NT2/D1 (cell line): ENCODE results near the gene TEX11.
"Not testable (repeated sequence)": the region's sequence is repeated elsewhere in the genome, so short reads cannot be mapped to it uniquely, and the experiment has no call there.

Experiments used
- DNase-seq: peaks from one replicate; pipeline ENCODE4 v3.0.0-alpha.2; 2011; ENCODE audit warnings: low read depth, low spot score
- H3K27me3 ChIP-seq: 2 replicates; pipeline ENCODE4 v1.6.0; 2011; ENCODE audit warnings: mild to moderate bottlenecking; ENCODE audit not compliant: insufficient read length, insufficient read depth
- H3K36me3 ChIP-seq: 2 replicates; pipeline ENCODE4 v1.6.1; 2011; ENCODE audit warnings: mild to moderate bottlenecking, low read length, mixed read lengths; ENCODE audit not compliant: insufficient read depth, insufficient read length
- H3K4me1 ChIP-seq: 2 replicates; pipeline ENCODE4 v1.5.1; 2011; ENCODE audit not compliant: insufficient read depth, insufficient read length
- H3K4me3 ChIP-seq: 2 replicates; pipeline ENCODE4 v1.5.1; 2011; ENCODE audit warnings: low read depth; ENCODE audit not compliant: insufficient read length
- H3K9ac ChIP-seq: 2 replicates; pipeline ENCODE4 v1.6.0; 2011; ENCODE audit warnings: low read depth; ENCODE audit not compliant: insufficient read length
- H3K9me3 ChIP-seq: 2 replicates; pipeline ENCODE4 v1.5.1; 2011; ENCODE audit warnings: mild to moderate bottlenecking, low read length; ENCODE audit not compliant: insufficient read depth
- SUZ12 ChIP-seq: IDR thresholded peaks from 2 replicates; pipeline ENCODE4 v1.6.1; 2011; ENCODE audit not compliant: insufficient read length, insufficient read depth; ENCODE audit errors: extremely low read depth
- YY1 ChIP-seq: IDR thresholded peaks from 2 replicates; pipeline ENCODE4 v1.6.1; 2011; ENCODE audit not compliant: insufficient read length, insufficient read depth
- ZNF274 ChIP-seq: IDR thresholded peaks from 2 replicates; pipeline ENCODE4 v1.6.1; 2011; ENCODE audit warnings: mild to moderate bottlenecking, low read depth, low read length

The TEX11 gene

GRCh38 chrX:70592091-70592490 is 316.4 kb downstream of the TEX11 start:
- H3K27me3 ChIP-seq, result no peaks in the 10 kb centered on the region
- H3K9ac ChIP-seq, result no peak overlapping the region
- no peak overlapping the region for H3K4me3 ChIP-seq
- no peak for DNase-seq
- no peak for TF ChIP-seq SUZ12
- no peak for TF ChIP-seq ZNF274
- no peak for TF ChIP-seq YY1
- H3K9me3 ChIP-seq, result peaks cover 2% of the 10 kb centered on the region; the same call in 1 of the 2 replicates
- H3K36me3 ChIP-seq, result no peaks in the 10 kb centered on the region
- no peaks in the 10 kb centered on the region for H3K4me1 ChIP-seq

- H3K4me3 ChIP-seq, H3K36me3 ChIP-seq, H3K9ac ChIP-seq, H3K9me3 ChIP-seq, DNase-seq, H3K27me3 ChIP-seq, H3K4me1 ChIP-seq: not testable (repeated sequence)
Measured at GRCh38 chrX:70587158-70587557, 321.4 kb downstream of the TEX11 start.

GRCh38 chrX:70577442-70577841 is 331.1 kb downstream of the TEX11 start:
- no peak for TF ChIP-seq YY1
- TF ChIP-seq SUZ12, result no peak
- TF ChIP-seq ZNF274, result no peak
- no peaks in the 10 kb centered on the region for H3K36me3 ChIP-seq
- no peak for DNase-seq
- peaks cover 7% of the 10 kb centered on the region; the same call in 1 of the 2 replicates for H3K9me3 ChIP-seq
- no peak overlapping the region for H3K4me3 ChIP-seq
- no peak overlapping the region for H3K9ac ChIP-seq
- no peaks in the 10 kb centered on the region for H3K4me1 ChIP-seq
- H3K27me3 ChIP-seq, result no peaks in the 10 kb centered on the region

- H3K9me3 ChIP-seq, result peaks cover 21% of the 10 kb centered on the region; the same call in 1 of the 2 replicates
- DNase-seq, H3K4me3 ChIP-seq, H3K36me3 ChIP-seq, H3K9ac ChIP-seq, H3K27me3 ChIP-seq, H3K4me1 ChIP-seq: not testable (repeated sequence)
Measured at GRCh38 chrX:70569922-70570576, 338.5 kb downstream of the TEX11 start.

GRCh38 chrX:70554948-70555347 is 353.6 kb downstream of the TEX11 start:
- peaks cover 7% of the 10 kb centered on the region; the same call in 1 of the 2 replicates for H3K9me3 ChIP-seq
- TF ChIP-seq ZNF274 (no peak), SUZ12 (no peak), YY1 (no peak)
- no peaks in the 10 kb centered on the region for H3K4me1 ChIP-seq
- no peaks in the 10 kb centered on the region for H3K27me3 ChIP-seq
- DNase-seq, result no peak
- H3K4me3 ChIP-seq, result no peak overlapping the region
- no peaks in the 10 kb centered on the region for H3K36me3 ChIP-seq
- no peak overlapping the region for H3K9ac ChIP-seq

GRCh38 chrX:70554523-70554922 is 354.0 kb downstream of the TEX11 start:
- Histone ChIP-seq H3K36me3 (no peaks in the 10 kb centered on the region), H3K4me1 (no peaks in the 10 kb centered on the region), H3K4me3 (no peak overlapping the region), H3K9me3 (peaks cover 3% of the 10 kb centered on the region; the same call in 1 of the 2 replicates), H3K9ac (no peak overlapping the region), H3K27me3 (no peaks in the 10 kb centered on the region)
- no peak for TF ChIP-seq SUZ12
- TF ChIP-seq YY1, result no peak
- TF ChIP-seq ZNF274, result no peak
- DNase-seq, result no peak

- Histone ChIP-seq H3K9me3 (no peaks in the 10 kb centered on the region; the same call in 1 of the 2 replicates), H3K4me3 (no peak overlapping the region), H3K36me3 (no peaks in the 10 kb centered on the region), H3K4me1 (no peaks in the 10 kb centered on the region), H3K9ac (no peak overlapping the region), H3K27me3 (no peaks in the 10 kb centered on the region)
- DNase-seq, result no peak
- no peak for TF ChIP-seq ZNF274
- TF ChIP-seq SUZ12, result no peak
- TF ChIP-seq YY1, result no peak
Measured at GRCh38 chrX:70554081-70554480, 354.4 kb downstream of the TEX11 start.

- no peak overlapping the region for H3K9ac ChIP-seq
- TF ChIP-seq ZNF274, result no peak
- TF ChIP-seq SUZ12, result no peak
- no peak for TF ChIP-seq YY1
- no peak overlapping the region for H3K4me3 ChIP-seq
- no peak for DNase-seq
- H3K36me3 ChIP-seq, result no peaks in the 10 kb centered on the region
- H3K4me1 ChIP-seq, result no peaks in the 10 kb centered on the region
- H3K27me3 ChIP-seq, result no peaks in the 10 kb centered on the region
- H3K9me3 ChIP-seq, result no peaks in the 10 kb centered on the region
Measured at GRCh38 chrX:70553516-70553915, 355.0 kb downstream of the TEX11 start.
